SJSA1 (cell line): ENCODE data around the gene TMEM184A. TPM values are rescaled to one million over a fixed set of nuclear protein-coding genes. Genes with fewer than 3 reads are reported as not detected.

Source experiments
- DNase-seq, 2 experiments: peaks; one replicate each; pipeline ENCODE4 v3.0.0-alpha.2; 2015 to 2020; ENCODE audit warnings: low spot score in 2 of 2, low read depth in 1 of 2
- H3K27ac ChIP-seq: fragments of 250-450 bp; sonication (Bioruptor Pico); 2 replicates; pipeline ENCODE4 v1.5.1; 2020; ENCODE audit warnings: mild to moderate bottlenecking, moderate library complexity
- H3K27me3 ChIP-seq: fragments of 250-450 bp; sonication (Bioruptor Pico); replicated peaks from 2 replicates; pipeline ENCODE4 v1.5.1; 2020; ENCODE audit warnings: mild to moderate bottlenecking, moderate library complexity
- H3K36me3 ChIP-seq: fragments of 250-450 bp; sonication (Bioruptor Pico); 2 replicates; pipeline ENCODE4 v1.5.1; 2020; ENCODE audit warnings: mild to moderate bottlenecking
- H3K4me1 ChIP-seq: fragments of 250-450 bp; sonication (Bioruptor Pico); replicated peaks from 2 replicates; pipeline ENCODE4 v1.6.1; 2021; ENCODE audit warnings: mild to moderate bottlenecking
- H3K4me3 ChIP-seq: fragments of 250-450 bp; sonication (Bioruptor Pico); 2 replicates; pipeline ENCODE4 v1.5.1; 2020; ENCODE audit warnings: mild to moderate bottlenecking
- H3K9me3 ChIP-seq: fragments of 250-450 bp; sonication (Bioruptor Pico); replicated peaks from 2 replicates; pipeline ENCODE4 v1.5.1; 2020; ENCODE audit warnings: mild to moderate bottlenecking
- total RNA-seq: library from RNA; depleted of rRNA; stranded (reverse); fragments of >200 nt; shearing (Covaris generic); gene quantifications from 2 replicates; pipeline ENCODE4 v1.2.3, GENCODE V29; 2014

TMEM184A gene
- total RNA-seq, 1 experiment from 2014 or later: 1.8 TPM

DNA sequence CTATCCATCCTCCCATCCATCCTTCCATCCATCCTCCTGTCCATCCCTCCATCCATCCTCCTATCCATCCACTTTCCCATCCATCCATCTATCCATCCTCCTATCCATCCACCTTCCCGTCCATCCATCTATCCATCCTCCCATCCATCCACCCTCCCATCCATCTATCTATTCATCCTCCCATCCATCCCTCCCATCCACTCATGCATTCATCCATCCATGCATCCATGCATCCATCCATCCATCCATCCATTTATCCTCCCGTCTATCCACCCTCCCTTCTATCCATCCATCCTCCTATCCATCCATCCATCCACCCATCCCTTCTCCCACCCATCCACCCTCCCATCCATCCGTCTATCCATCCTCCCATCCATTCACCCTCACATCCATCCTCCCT lies 39.0 kb upstream of the TMEM184A start:
- no peak overlapping the region for H3K4me3 ChIP-seq
- no peak for DNase-seq
- no peaks in the 10 kb centered on the region for H3K36me3 ChIP-seq
- no peaks in the 10 kb centered on the region for H3K4me1 ChIP-seq
- peaks cover 32% of the 10 kb centered on the region for H3K27me3 ChIP-seq
- no peak overlapping the region for H3K27ac ChIP-seq
- no peaks in the 10 kb centered on the region for H3K9me3 ChIP-seq

- no peak overlapping the region for H3K4me3 ChIP-seq
- peaks cover under 1% of the 10 kb centered on the region; the same call in 1 of the 2 replicates for H3K9me3 ChIP-seq
- DNase-seq: no peak
- H3K36me3 ChIP-seq: no peaks in the 10 kb centered on the region
- H3K4me1 ChIP-seq: no peaks in the 10 kb centered on the region
- no peak overlapping the region for H3K27ac ChIP-seq
- H3K27me3 ChIP-seq: peaks cover 33% of the 10 kb centered on the region
Measured at GRCh38 chr7:1593904-1594421, 38.0 kb upstream of the TMEM184A start.

GRCh38 chr7:1593091-1593866 lies 37.3 kb upstream of the TMEM184A start:
- peaks cover 38% of the 10 kb centered on the region for H3K27me3 ChIP-seq
- no peaks in the 10 kb centered on the region for H3K36me3 ChIP-seq
- no peak overlapping the region for H3K27ac ChIP-seq
- no peak overlapping the region for H3K4me3 ChIP-seq
- H3K9me3 ChIP-seq: peaks cover 6% of the 10 kb centered on the region; the same call in 1 of the 2 replicates
- no peak for DNase-seq
- no peaks in the 10 kb centered on the region for H3K4me1 ChIP-seq

DNA sequence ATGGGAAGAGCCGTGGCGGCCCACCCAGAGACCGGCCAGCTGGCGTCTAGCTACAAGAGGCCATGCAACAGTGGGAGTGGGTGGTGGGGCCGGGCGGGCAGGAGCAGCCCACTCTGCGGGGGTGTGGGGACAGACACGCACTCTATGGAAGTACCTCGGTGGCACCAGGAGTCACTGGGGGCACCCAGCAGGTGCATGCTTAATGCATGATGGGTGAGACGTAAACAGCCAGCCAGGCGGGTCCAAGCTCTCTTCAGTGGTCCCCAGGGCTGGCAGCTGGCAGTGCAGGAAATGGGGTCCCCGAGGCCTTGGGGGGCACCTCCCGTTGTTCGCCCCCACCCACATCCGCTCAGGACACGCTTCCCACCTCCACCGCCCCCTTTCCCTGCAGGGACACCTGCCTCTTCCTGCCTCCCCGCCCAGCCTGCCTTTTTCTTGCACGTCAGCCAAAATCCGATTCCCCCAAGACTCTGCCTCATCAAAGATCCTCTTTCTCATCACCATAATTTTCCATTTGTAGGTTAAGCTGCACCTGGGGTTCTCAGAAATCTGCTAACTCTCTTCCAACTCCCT lies 36.4 kb upstream of the TMEM184A start:
- no peak overlapping the region for H3K27ac ChIP-seq
- no peaks in the 10 kb centered on the region for H3K4me1 ChIP-seq
- H3K36me3 ChIP-seq: no peaks in the 10 kb centered on the region
- no peak for DNase-seq
- peaks cover 45% of the 10 kb centered on the region for H3K27me3 ChIP-seq
- peaks cover 6% of the 10 kb centered on the region; the same call in 1 of the 2 replicates for H3K9me3 ChIP-seq
- H3K4me3 ChIP-seq: no peak overlapping the region

DNA sequence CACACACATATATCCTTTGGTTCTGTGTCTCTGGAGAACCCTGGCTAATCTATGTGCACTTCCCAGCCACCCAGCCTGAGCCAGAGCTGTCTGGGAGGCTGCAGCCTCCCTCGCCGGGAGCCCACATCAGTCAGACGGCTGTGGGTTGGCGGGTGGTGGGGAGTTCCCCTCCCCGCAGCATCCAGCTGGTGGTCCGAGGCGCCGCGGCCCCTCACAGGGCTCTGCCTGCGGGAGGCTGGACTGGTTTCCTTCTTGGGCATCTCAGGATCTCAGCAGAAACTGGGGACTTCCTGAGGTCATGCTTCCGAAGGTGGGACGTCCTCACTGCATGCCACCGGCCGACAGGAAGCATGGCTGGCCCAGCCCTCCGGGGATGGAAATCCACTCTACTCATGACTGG lies 35.9 kb upstream of the TMEM184A start:
- Histone ChIP-seq H3K27me3 (peaks cover 45% of the 10 kb centered on the region), H3K9me3 (peaks cover 6% of the 10 kb centered on the region; the same call in 1 of the 2 replicates), H3K4me3 (no peak overlapping the region), H3K36me3 (no peaks in the 10 kb centered on the region), H3K4me1 (no peaks in the 10 kb centered on the region), H3K27ac (no peak overlapping the region)
- DNase-seq: no peak

- H3K27me3 ChIP-seq: peaks cover 49% of the 10 kb centered on the region
- H3K4me3 ChIP-seq: no peak overlapping the region
- H3K9me3 ChIP-seq: peaks cover 6% of the 10 kb centered on the region; the same call in 1 of the 2 replicates
- no peak overlapping the region for H3K27ac ChIP-seq
- H3K4me1 ChIP-seq: no peaks in the 10 kb centered on the region
- no peaks in the 10 kb centered on the region for H3K36me3 ChIP-seq
- DNase-seq: no peak
Measured at GRCh38 chr7:1591396-1591795, 35.4 kb upstream of the TMEM184A start.

- peaks cover 6% of the 10 kb centered on the region; the same call in 1 of the 2 replicates for H3K9me3 ChIP-seq
- no peaks in the 10 kb centered on the region for H3K36me3 ChIP-seq
- no peaks in the 10 kb centered on the region for H3K4me1 ChIP-seq
- DNase-seq: no peak
- H3K27ac ChIP-seq: no peak overlapping the region
- peaks cover 51% of the 10 kb centered on the region for H3K27me3 ChIP-seq
- H3K4me3 ChIP-seq: no peak overlapping the region
Measured at GRCh38 chr7:1590887-1591286, 34.9 kb upstream of the TMEM184A start.

DNA sequence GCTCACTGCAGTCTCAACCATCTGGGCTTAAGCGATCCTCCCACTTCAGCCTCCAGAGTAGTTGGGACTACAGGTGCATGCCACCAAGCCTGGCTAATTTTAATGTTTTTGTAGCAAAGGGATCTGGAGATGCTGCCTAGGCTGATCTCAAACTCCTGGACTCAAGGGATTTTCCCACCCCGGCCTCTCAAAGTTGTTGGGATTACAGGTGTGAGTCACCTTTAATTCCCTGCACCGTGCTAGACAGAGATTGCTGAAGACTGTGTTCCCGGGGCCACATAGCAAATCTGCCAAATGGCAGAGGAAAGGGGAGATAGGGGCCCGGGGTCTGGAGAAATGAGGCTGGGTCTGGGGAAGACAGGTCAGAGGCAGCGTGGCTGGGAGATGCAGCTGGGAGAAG lies 34.5 kb upstream of the TMEM184A start:
- H3K4me3 ChIP-seq: no peak overlapping the region
- H3K9me3 ChIP-seq: peaks cover 6% of the 10 kb centered on the region; the same call in 1 of the 2 replicates
- no peak overlapping the region for H3K27ac ChIP-seq
- DNase-seq: no peak
- no peaks in the 10 kb centered on the region for H3K4me1 ChIP-seq
- H3K36me3 ChIP-seq: no peaks in the 10 kb centered on the region
- peaks cover 54% of the 10 kb centered on the region for H3K27me3 ChIP-seq

- Histone ChIP-seq H3K4me3 (no peak overlapping the region), H3K36me3 (no peaks in the 10 kb centered on the region), H3K9me3 (peaks cover 6% of the 10 kb centered on the region; the same call in 1 of the 2 replicates), H3K27ac (no peak overlapping the region), H3K4me1 (no peaks in the 10 kb centered on the region), H3K27me3 (peaks cover 57% of the 10 kb centered on the region)
- no peak for DNase-seq
Measured at GRCh38 chr7:1588978-1589377, 33.0 kb upstream of the TMEM184A start.

GRCh38 chr7:1587738-1588137 lies 31.7 kb upstream of the TMEM184A start:
- Histone ChIP-seq H3K4me3 (no peak overlapping the region), H3K36me3 (no peaks in the 10 kb centered on the region), H3K4me1 (no peaks in the 10 kb centered on the region), H3K27me3 (peaks cover 57% of the 10 kb centered on the region), H3K27ac (no peak overlapping the region), H3K9me3 (peaks cover 6% of the 10 kb centered on the region; the same call in 1 of the 2 replicates)
- DNase-seq: no peak

DNA sequence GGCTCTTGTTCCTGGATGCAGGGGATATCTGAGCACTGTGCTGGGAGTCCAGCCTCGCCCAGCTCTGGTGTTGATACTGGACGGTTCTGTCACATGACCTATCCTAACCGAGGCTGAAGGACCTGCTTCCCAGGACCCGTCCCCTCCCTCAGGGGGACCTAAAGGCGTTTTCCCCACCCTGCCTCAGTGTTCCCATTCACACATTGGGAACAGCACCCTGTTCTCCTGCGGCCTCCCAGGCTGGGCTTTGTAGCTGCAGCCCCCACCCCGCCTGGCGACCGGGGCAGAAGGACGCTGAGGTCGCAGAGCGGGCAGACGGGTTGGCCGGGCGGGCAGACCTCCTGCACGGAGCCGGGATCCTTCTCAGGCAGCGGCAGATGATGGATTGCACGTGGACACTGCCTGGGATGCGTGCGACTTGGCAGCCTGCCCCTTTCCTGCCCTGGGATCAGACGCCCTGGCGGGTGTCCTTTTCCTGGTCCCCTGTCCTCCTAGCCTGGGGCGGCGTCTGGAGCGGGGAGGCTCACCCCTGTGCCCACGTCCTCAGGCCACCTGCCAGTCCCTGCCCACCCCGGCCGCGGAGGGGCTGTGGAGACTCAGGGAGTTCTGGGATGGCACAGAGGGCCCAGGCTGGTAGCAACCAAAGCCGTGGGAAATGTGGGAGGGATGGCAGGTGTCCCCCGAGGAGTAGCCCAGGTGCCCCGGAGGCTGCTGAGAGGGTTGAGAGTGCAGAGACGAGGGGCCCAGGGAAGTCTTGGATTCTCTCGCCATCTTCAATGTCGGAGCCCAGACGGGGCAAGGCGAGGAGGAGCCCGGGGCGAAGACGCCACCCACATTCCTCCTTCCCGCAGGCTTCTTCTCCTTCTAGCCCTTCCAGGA lies 31.1 kb upstream of the TMEM184A start:
- no peak for DNase-seq
- H3K27me3 ChIP-seq: peaks cover 53% of the 10 kb centered on the region

GRCh38 chr7:1586126-1586826 lies 30.3 kb upstream of the TMEM184A start:
- H3K27me3 ChIP-seq: peaks cover 45% of the 10 kb centered on the region
- DNase-seq: no peak
- H3K4me3 ChIP-seq: no peak overlapping the region
- peaks cover 6% of the 10 kb centered on the region; the same call in 1 of the 2 replicates for H3K9me3 ChIP-seq
- no peaks in the 10 kb centered on the region for H3K4me1 ChIP-seq
- H3K27ac ChIP-seq: no peak overlapping the region
- H3K36me3 ChIP-seq: no peaks in the 10 kb centered on the region

More for the DNA sequence above, 31.1 kb upstream of the TMEM184A start:
- H3K36me3 ChIP-seq: no peaks in the 10 kb centered on the region
- no peak overlapping the region for H3K4me3 ChIP-seq
- H3K27ac ChIP-seq: no peak overlapping the region
- H3K9me3 ChIP-seq: peaks cover 6% of the 10 kb centered on the region; the same call in 1 of the 2 replicates
- H3K4me1 ChIP-seq: no peaks in the 10 kb centered on the region
